Thoracic aorta (tissue), 2 donors: ENCODE measurements around the gene CAMK1D. TPM values are rescaled to one million over a fixed set of nuclear protein-coding genes. Genes with fewer than 3 reads are reported as not detected.
"Not testable (repeated sequence)": the region's sequence is repeated elsewhere in the genome, so short reads cannot be mapped to it uniquely, and the experiment has no call there.

Experiments
- ATAC-seq: fragments of 150-250 bp; one replicate; pipeline ENCODE4 v1.8.0; 2017; ENCODE audit warnings: low read depth; ENCODE audit not compliant: insufficient number of reproducible peaks, low FRiP score
- DNase-seq: peaks from one replicate; pipeline ENCODE4 v3.0.0-alpha.2; 2020; ENCODE audit warnings: low spot score
- H3K27ac ChIP-seq, 2 donors: fragments of 200-600 bp; sonication (generic); 1 replicate in 1 of 2; 2 replicates in 1 of 2; pipeline ENCODE4 v1.5.1; 2016; ENCODE audit warnings: mild to moderate bottlenecking in 2 of 2, moderate library complexity in 2 of 2
- H3K27me3 ChIP-seq: fragments of 200-600 bp; sonication (generic); replicated peaks from 2 replicates; pipeline ENCODE4 v1.6.0; 2016; ENCODE audit warnings: mild to moderate bottlenecking; ENCODE audit not compliant: insufficient read depth
- H3K36me3 ChIP-seq: fragments of 200-600 bp; sonication (generic); one replicate; pipeline ENCODE4 v1.5.1; 2016
- H3K4me1 ChIP-seq, 2 donors: fragments of 200-600 bp; sonication (generic); 1 replicate in 1 of 2; 2 replicates in 1 of 2; pipeline versions ENCODE4 v1.5.1 to v1.6.0; 2016; ENCODE audit warnings: low read depth in 2 of 2, mild to moderate bottlenecking in 1 of 2; ENCODE audit not compliant: control insufficient read depth in 1 of 2
- H3K4me3 ChIP-seq: fragments of 200-600 bp; sonication (generic); 2 replicates; pipeline ENCODE4 v1.5.1; 2016; ENCODE audit warnings: mild to moderate bottlenecking
- H3K9me3 ChIP-seq: fragments of 200-600 bp; sonication (generic); 2 replicates; pipeline ENCODE4 v1.5.1; 2016
- total RNA-seq, 2 donors: library from RNA; depleted of rRNA; stranded (reverse); fragments of >200 nt; gene quantifications; one replicate each; pipeline versions ENCODE4 v1.1.0 to v1.2.3, GENCODE V29; 2016
- TF ChIP-seq, protein P1 (sequence below): fragments of 200-600 bp; sonication (generic); IDR thresholded peaks from one replicate; pipeline ENCODE4 v1.5.1; 2019; ENCODE audit warnings: antibody characterized with exemption

CAMK1D gene
- total RNA-seq, 2 donors from 2014 or later: 8.7 to 11.2 TPM

DNA sequence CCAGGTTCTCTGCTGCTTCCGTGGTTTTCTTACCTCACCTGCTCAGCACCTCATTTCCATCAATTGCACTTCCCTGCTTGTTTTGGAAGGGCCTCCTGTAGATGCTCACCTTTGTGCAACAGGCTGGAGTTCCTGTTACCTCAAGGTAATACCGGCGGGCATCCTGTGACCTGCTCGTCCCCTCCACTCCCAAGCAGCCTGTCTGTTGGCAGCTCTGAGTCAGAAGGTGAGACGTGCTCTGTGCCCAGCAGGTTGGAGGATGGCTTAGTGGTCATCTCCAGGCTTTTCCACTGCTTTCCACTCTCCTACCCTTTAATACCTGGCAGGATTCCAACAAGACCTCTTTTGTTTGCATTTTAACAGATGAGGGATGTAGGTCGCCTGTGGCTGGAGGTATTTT lies 86.0 kb downstream of the CAMK1D start:
- ATAC-seq (no peak), DNase-seq (no peak)
- Histone ChIP-seq H3K27ac (no peak overlapping the region), H3K9me3 (no peaks in the 10 kb centered on the region), H3K4me1 (no peaks in the 10 kb centered on the region), H3K36me3 (no peaks in the 10 kb centered on the region), H3K4me3 (no peak overlapping the region), H3K27me3 (no peaks in the 10 kb centered on the region)
- TF ChIP-seq, protein P1, sequence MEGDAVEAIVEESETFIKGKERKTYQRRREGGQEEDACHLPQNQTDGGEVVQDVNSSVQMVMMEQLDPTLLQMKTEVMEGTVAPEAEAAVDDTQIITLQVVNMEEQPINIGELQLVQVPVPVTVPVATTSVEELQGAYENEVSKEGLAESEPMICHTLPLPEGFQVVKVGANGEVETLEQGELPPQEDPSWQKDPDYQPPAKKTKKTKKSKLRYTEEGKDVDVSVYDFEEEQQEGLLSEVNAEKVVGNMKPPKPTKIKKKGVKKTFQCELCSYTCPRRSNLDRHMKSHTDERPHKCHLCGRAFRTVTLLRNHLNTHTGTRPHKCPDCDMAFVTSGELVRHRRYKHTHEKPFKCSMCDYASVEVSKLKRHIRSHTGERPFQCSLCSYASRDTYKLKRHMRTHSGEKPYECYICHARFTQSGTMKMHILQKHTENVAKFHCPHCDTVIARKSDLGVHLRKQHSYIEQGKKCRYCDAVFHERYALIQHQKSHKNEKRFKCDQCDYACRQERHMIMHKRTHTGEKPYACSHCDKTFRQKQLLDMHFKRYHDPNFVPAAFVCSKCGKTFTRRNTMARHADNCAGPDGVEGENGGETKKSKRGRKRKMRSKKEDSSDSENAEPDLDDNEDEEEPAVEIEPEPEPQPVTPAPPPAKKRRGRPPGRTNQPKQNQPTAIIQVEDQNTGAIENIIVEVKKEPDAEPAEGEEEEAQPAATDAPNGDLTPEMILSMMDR: no peak

DNA sequence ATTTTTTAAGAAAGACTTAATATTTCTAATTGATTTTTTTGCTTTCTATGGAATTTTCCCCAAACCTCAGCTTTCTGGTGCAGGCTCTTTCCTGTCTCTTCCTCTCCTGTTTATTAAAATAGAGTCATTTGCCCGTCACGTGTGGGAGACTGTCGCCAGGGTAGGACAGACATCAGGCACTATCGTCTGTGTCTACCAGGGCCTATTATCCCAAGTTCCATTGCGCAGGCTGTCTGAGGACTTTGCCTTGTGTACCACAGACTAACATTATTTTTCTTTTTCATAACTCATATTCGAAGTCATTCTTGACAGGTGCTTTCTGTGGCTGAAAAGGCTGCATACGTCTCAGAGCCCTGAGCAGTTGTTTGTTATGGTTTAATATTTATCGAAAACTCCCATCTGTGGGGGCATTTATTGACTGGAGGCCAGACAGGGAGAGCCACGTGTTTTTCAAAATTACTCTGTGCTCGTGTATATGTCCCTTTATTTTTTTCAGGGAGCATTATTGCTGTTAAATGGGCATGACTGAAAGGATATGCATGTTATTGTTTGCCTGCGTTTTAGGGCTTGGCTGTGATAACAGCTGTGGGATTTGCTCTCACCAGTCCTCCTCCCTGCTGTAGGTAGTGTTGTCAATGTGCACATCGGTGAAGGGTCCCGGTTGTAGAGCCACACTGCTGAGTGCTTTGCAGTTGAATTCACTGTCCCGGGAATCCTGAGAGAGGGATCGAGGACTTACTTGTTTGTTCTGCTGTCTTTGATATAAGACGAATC lies 89.8 kb downstream of the CAMK1D start:
- DNase-seq: no peak
- TF ChIP-seq, protein P1: no peak
- Histone ChIP-seq H3K27ac (no peak overlapping the region), H3K4me3 (no peak overlapping the region), H3K4me1 (no peaks in the 10 kb centered on the region), H3K9me3 (no peaks in the 10 kb centered on the region), H3K36me3 (no peaks in the 10 kb centered on the region), H3K27me3 (no peaks in the 10 kb centered on the region)
- no peak for ATAC-seq

DNA sequence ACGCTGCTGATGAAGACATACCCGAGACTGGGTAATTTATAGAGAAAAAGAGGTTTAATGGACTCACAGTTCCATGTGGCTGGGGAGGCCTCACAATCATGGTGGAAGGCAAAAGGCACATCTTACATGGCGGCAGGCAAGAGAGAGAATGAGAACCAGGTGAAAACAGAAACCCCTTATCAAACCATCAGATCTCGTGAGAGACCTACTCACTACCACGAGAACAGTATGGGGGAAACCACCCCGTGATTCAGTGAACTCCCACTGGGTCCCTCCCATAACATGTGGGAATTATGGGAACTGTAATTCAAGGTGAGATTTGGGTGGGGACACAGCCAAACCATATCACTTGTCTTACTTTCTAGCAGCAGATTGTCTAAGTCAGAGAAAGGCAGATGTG lies 90.4 kb downstream of the CAMK1D start:
- not testable (repeated sequence) for DNase-seq, H3K4me1 ChIP-seq, H3K9me3 ChIP-seq, H3K27me3 ChIP-seq, ATAC-seq, H3K4me3 ChIP-seq, H3K36me3 ChIP-seq, H3K27ac ChIP-seq

DNA sequence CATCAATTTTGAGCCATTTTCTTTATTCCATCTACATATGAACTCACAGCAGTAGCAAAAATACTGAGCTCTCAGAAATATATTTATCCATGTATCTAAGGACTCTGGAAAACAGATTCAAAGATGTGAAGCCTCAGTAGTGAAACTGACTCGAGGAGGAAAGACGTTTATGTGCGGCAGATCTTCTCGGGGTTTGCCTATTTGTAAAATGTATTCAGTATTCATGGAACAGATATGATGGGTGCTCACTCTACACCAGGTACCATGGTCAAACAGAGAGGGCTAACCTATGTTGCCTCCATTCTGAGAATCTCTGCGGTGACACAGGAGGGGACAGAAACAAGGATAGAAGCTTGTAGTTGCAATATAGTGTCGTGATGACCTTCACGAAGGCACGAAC lies 93.7 kb downstream of the CAMK1D start:
- Histone ChIP-seq H3K9me3 (no peaks in the 10 kb centered on the region), H3K36me3 (no peaks in the 10 kb centered on the region), H3K27me3 (no peaks in the 10 kb centered on the region), H3K27ac (no peak overlapping the region), H3K4me3 (no peak overlapping the region), H3K4me1 (peaks cover 9 to 22% of the 10 kb centered on the region in 2 donors)
- ATAC-seq (no peak), DNase-seq (no peak)
- TF ChIP-seq, protein P1: no peak

DNA sequence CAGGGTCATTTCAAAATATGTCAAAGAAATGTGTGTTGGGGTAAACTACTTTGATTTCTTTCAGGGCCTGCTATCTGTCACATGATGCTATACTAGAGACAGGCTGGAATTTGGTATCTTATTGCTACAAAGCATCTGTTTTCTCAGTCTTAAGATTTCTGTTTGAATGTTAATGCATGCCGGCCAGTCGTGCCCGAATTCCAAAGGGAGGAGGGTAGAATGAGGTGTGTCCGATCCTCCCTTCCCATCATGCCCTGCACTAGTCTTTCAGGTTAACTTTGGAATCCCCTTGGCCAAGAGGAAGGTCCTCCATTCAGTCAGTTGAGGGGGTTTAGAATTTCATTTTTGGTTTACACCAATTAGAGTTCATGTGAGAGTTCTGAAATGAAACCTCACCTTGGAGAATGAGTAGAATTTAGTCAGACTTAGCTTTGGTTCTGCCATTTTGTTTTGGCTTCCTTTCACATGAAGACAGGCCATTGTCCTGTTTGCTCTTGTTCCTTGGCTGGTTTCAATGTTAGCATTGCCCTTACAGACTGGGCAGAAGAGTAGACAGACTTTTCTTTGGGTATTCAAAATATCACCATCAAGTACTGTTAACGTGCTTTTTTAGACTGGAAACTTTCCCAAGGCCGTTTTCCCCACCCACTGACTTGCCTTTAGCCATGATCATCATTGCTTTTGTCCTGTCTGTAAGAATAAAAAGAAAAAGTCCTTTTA lies 95.8 kb downstream of the CAMK1D start:
- no peaks in the 10 kb centered on the region for H3K9me3 ChIP-seq
- H3K36me3 ChIP-seq: no peaks in the 10 kb centered on the region
- peak overlapping the region in 1 of 2 donors; percentile 59 for H3K27ac ChIP-seq
- TF ChIP-seq, protein P1: no peak
- H3K4me1 ChIP-seq: peaks cover 9 to 26% of the 10 kb centered on the region in 2 donors
- ATAC-seq: no peak
- DNase-seq: no peak
- H3K27me3 ChIP-seq: no peaks in the 10 kb centered on the region
- no peak overlapping the region for H3K4me3 ChIP-seq
